Chondrocyte (in vitro differentiated cells): ENCODE data around the gene FLACC1. TPM values are rescaled to one million over a fixed set of nuclear protein-coding genes. Genes with fewer than 3 reads are reported as not detected.
"Not testable (repeated sequence)": the region's sequence is repeated elsewhere in the genome, so short reads cannot be mapped to it uniquely, and the experiment has no call there.

ENCODE experiments used
- DNase-seq: peaks from one replicate; pipeline ENCODE4 v3.0.0; 2021; ENCODE audit warnings: mixed read lengths, low spot score
- H3K27ac Mint-ChIP-seq: one replicate; pipeline ENCODE4 v1.8.0; 2021; ENCODE audit warnings: mild to moderate bottlenecking, moderate library complexity, mixed read lengths; ENCODE audit not compliant: unreplicated experiment
- H3K27me3 Mint-ChIP-seq: 2 replicates; pipeline ENCODE4 v1.8.0; 2021; ENCODE audit warnings: low read depth, mixed read lengths
- H3K36me3 Mint-ChIP-seq: 2 replicates; pipeline ENCODE4 v1.8.0; 2021; ENCODE audit warnings: low read depth, mixed read lengths
- H3K4me1 Mint-ChIP-seq: 2 replicates; pipeline ENCODE4 v1.8.0; 2021; ENCODE audit warnings: low read depth, mild to moderate bottlenecking, mixed read lengths
- H3K4me3 Mint-ChIP-seq: one replicate; pipeline ENCODE4 v1.8.0; 2021; ENCODE audit warnings: mild to moderate bottlenecking, moderate library complexity, mixed read lengths; ENCODE audit not compliant: unreplicated experiment
- H3K9me3 Mint-ChIP-seq: 2 replicates; pipeline ENCODE4 v1.8.0; 2021; ENCODE audit warnings: low read depth, mixed read lengths
- total RNA-seq: library from RNA; stranded (reverse); gene quantifications from 3 replicates; pipeline ENCODE4 v1.2.1, GENCODE V29; 2021
- TF ChIP-seq, protein P1 (sequence below): fragments of 200-600 bp; sonication (generic); IDR thresholded peaks from 2 replicates; pipeline ENCODE4 v1.5.0; 2021; ENCODE audit warnings: antibody characterized with exemption, mild to moderate bottlenecking, moderate library complexity

The FLACC1 gene
- total RNA-seq, 1 donor from 2014 or later: 1.4 TPM

DNA sequence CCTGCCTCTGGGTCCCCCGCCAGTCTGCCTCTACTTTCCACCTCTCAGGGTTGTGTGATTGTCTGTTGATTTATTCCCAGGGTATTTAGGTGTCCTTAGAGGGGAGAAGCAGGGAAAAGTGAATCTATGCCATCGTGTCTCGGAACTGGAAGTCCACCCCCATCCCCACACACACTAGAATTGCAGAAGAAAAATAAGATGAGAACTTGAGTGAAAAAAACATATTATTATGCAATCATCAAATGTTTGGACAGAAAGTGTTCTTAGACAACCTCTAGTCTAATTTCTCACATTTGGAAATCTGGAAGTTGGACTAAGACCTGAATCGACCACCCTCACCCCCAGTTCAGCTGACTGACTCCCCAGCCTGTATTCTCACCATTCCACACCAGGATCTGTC lies 110.9 kb downstream of the FLACC1 start:
- no peak for DNase-seq
- Mint-ChIP-seq H3K4me1 (no peaks in the 10 kb centered on the region), H3K27me3 (no peaks in the 10 kb centered on the region), H3K36me3 (no peaks in the 10 kb centered on the region), H3K4me3 (no peak overlapping the region), H3K27ac (no peak overlapping the region), H3K9me3 (peaks cover 9% of the 10 kb centered on the region)
- TF ChIP-seq, protein P1, sequence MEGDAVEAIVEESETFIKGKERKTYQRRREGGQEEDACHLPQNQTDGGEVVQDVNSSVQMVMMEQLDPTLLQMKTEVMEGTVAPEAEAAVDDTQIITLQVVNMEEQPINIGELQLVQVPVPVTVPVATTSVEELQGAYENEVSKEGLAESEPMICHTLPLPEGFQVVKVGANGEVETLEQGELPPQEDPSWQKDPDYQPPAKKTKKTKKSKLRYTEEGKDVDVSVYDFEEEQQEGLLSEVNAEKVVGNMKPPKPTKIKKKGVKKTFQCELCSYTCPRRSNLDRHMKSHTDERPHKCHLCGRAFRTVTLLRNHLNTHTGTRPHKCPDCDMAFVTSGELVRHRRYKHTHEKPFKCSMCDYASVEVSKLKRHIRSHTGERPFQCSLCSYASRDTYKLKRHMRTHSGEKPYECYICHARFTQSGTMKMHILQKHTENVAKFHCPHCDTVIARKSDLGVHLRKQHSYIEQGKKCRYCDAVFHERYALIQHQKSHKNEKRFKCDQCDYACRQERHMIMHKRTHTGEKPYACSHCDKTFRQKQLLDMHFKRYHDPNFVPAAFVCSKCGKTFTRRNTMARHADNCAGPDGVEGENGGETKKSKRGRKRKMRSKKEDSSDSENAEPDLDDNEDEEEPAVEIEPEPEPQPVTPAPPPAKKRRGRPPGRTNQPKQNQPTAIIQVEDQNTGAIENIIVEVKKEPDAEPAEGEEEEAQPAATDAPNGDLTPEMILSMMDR: no peak

DNA sequence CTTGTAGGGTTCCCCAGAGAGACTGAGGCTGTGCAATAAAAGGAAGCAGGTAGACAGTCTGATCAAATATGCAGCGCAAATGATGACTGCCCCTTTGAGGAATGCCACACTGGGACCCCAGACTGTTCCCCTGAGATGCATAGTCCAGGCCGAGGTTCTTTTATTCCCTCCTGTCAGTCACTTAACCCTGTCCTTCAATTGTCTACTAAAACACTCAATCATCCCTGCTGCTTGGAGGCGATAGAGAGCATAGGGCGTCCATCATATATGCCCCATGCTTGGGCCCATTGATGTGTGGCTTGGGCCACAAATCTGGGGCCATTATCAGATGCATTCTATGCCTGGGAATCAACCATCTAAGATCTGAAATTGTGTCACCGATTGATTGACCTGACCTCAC lies 112.3 kb downstream of the FLACC1 start:
- TF ChIP-seq, protein P1: no peak
- H3K27ac Mint-ChIP-seq: no peak overlapping the region
- no peaks in the 10 kb centered on the region for H3K4me1 Mint-ChIP-seq
- H3K4me3 Mint-ChIP-seq: no peak overlapping the region
- DNase-seq: no peak
- no peaks in the 10 kb centered on the region for H3K27me3 Mint-ChIP-seq
- no peaks in the 10 kb centered on the region for H3K36me3 Mint-ChIP-seq
- peaks cover 15% of the 10 kb centered on the region for H3K9me3 Mint-ChIP-seq

DNA sequence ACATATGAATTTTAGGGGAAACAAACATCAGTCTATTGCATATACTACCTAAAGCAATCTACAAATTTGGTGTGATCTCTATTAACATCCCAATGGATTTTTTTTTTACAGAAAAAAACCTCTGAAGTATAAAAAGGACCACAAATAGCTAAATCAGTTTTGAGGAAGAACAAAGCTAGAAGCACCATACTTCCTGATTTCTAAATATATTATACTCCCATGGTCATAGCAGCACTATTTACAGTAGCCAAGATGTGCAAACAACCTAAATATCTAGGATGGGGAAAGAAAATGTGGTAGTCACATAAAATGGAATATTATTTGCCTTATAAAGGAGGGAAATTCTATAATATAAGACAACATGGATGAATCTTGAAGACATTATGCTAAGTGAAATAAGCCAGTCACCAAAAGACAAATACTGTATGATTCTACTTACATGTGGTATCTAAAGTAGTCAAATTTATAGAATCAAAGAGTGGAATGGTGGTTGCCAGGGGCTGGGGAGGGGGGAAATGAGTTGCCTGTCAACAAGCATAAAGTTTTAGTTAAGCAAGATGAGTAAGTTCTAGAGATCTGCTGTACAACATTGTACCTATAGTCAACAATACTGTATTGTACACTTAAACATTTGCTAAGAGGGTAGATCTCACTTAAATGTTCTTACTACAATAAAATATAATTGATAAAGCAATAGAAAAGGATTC lies 114.4 kb downstream of the FLACC1 start:
- TF ChIP-seq, protein P1: no peak
- Mint-ChIP-seq H3K36me3 (no peaks in the 10 kb centered on the region), H3K9me3 (peaks cover 15% of the 10 kb centered on the region), H3K27me3 (no peaks in the 10 kb centered on the region), H3K4me3 (no peak overlapping the region), H3K27ac (no peak overlapping the region), H3K4me1 (peaks cover 2% of the 10 kb centered on the region)
- DNase-seq: no peak

DNA sequence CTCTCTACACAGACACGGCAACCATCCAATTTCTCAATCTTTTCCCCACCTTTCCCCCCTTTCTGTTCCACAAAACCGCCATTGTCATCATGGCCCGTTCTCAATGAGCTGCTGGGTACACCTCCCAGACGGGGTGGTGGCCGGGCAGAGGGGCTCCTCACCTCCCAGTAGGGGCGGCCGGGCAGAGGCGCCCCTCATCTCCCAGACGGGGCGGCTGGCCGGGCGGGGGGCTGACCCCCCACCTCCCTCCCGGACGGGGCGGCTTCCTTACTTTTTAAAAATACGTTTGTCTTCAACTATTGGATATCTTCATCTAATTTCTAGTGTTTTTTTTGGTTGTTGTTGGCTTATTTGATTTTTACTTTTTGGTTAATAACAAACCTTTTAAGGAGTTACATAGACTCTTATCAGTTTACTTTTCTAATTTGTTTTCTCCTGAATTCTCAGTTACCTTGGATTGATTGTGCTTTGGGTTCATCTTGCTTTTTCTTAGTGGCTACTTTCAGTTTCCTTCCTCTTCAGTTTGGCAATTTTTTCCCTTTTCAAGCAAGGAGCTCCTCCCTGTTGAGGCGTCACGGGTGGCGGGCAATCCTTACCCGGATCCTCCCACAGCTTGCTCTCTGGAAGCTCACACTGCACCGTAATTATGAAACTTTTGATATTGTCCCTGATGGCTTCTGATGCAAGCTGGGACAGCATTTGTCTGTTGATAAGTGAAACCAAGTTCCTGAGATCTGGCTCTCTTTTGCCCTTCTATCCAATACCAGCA lies 117.8 kb downstream of the FLACC1 start:
- peaks cover 19% of the 10 kb centered on the region for H3K4me1 Mint-ChIP-seq
- H3K9me3 Mint-ChIP-seq: peaks cover 15% of the 10 kb centered on the region
- DNase-seq, H3K4me3 Mint-ChIP-seq, H3K27me3 Mint-ChIP-seq, H3K27ac Mint-ChIP-seq, H3K36me3 Mint-ChIP-seq: not testable (repeated sequence)

Other genes with a start within 250 kb of the FLACC1 start
- gene CFLAR, start 241.2 kb downstream of the FLACC1 start, total RNA-seq: 29.0 to 38.3 TPM (median 35.8 TPM) in 3 replicates
- gene CASP10, start 174.2 kb downstream of the FLACC1 start, total RNA-seq: 0.05 to 0.15 TPM in 2 of 3 replicates, not detected in the other
- gene CASP8, start 96.8 kb downstream of the FLACC1 start, total RNA-seq: 3.0 to 7.6 TPM (median 4.0 TPM) in 3 replicates
- gene TRAK2, start 94.1 kb upstream of the FLACC1 start, total RNA-seq: 46.0 to 53.2 TPM (median 48.4 TPM) in 3 replicates
- gene STRADB, start 94.4 kb upstream of the FLACC1 start, total RNA-seq: 13.0 to 18.6 TPM (median 13.7 TPM) in 3 replicates